ENCODE measurements around the gene PSMB5. TPM values are rescaled to one million over a fixed set of nuclear protein-coding genes. Genes with fewer than 3 reads are reported as not detected.

The PSMB5 gene
- total and polyA plus RNA-seq, 2 of the 13 experiments (the other 11 are each of a cell fraction or from before 2014, with no cell fraction given) = 705 to 871 TPM

- TF ChIP-seq ZBTB44 (CRISPR knock-in tag; IDR thresholded peaks at IDR 0.05) (no peak), XBP1 (CRISPR knock-in tag; IDR thresholded peaks at IDR 0.05) (no peak), MIER2 (CRISPR knock-in tag; IDR thresholded peaks at IDR 0.05) (peak; percentile 20; the same call in 1 of the 2 replicates), KAT2B (IDR thresholded peaks at IDR 0.05; ENCODE audit: borderline replicate concordance, low read depth, low read length) (no peak), FOSL2 (CRISPR knock-in tag; IDR thresholded peaks at IDR 0.05) (peak; percentile 70), RARA (CRISPR knock-in tag; IDR thresholded peaks at IDR 0.05) (no peak), KLF11 (CRISPR knock-in tag; IDR thresholded peaks at IDR 0.05) (0 out of 2 replicates have a peak, but pooled peaks have one; percentile 43), ZNF710 (CRISPR knock-in tag; IDR thresholded peaks at IDR 0.05; ENCODE audit: borderline replicate concordance) (no peak), ZKSCAN8 (CRISPR knock-in tag; IDR thresholded peaks at IDR 0.05; ENCODE audit: borderline replicate concordance) (peak; percentile 65; the same call in 1 of the 2 replicates), HMGA1 (CRISPR knock-in tag; conservative IDR thresholded peaks at IDR 0.05) (no peak), E2F5 (CRISPR knock-in tag; conservative IDR thresholded peaks at IDR 0.05) (no peak), SP2 (CRISPR knock-in tag; IDR thresholded peaks at IDR 0.05) (no peak), NRL (CRISPR knock-in tag; IDR thresholded peaks at IDR 0.05; ENCODE audit: borderline replicate concordance) (no peak), MBNL3 (CRISPR knock-in tag; conservative IDR thresholded peaks at IDR 0.05) (no peak), ADNP (CRISPR knock-in tag; IDR thresholded peaks at IDR 0.05) (no peak)
- TF ChIP-seq, protein P1, sequence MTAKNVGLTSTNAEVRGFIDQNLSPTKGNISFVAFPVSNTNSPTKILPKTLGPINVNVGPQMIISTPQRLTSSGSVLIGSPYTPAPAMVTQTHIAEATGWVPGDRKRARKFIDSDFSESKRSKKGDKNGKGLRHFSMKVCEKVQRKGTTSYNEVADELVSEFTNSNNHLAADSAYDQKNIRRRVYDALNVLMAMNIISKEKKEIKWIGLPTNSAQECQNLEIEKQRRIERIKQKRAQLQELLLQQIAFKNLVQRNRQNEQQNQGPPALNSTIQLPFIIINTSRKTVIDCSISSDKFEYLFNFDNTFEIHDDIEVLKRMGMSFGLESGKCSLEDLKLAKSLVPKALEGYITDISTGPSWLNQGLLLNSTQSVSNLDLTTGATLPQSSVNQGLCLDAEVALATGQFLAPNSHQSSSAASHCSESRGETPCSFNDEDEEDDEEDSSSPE (CRISPR knock-in tag; IDR thresholded peaks at IDR 0.05) = peak; percentile 56
These were observed 48.1 kb downstream of the PSMB5 start (continued) for GRCh38 chr14:22986508-22987054.
